AG10803 (cell line): ENCODE data around the gene TMEM38A.
"Not testable (repeated sequence)": the region's sequence is repeated elsewhere in the genome, so short reads cannot be mapped to it uniquely, and the experiment has no call there.

Experiments
- DNase-seq: peaks from one replicate; pipeline ENCODE4 v3.0.0; 2010; ENCODE audit warnings: low read depth
- H3K4me3 ChIP-seq: 2 replicates; pipeline ENCODE4 v1.5.1; 2011; ENCODE audit warnings: mild to moderate bottlenecking, low read length, control low read depth
- TF ChIP-seq, protein P1 (sequence below): conservative IDR thresholded peaks from 2 replicates; pipeline ENCODE4 v1.5.1; 2011; ENCODE audit warnings: mild to moderate bottlenecking, low read length, control low read depth, inconsistent platforms

Gene TMEM38A

DNA sequence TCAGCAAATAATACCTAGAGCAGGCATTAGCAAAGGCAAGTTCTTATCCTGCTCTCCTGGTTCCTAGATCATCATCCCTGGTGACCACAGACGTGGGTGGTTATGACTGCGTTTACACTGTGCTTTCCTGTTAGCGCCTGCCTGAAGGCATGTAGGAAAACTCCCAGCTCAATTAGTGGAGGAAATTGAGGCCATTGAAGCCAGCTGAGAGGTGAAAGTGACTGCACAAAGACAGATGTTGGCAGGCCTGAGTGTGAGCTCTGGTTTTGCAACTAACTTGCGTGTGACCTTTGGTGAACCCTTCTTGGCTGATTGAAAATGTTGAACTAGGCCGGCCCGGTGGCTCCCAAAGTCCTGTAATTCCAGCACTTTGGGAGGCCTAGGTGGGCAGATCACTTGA, 41.2 kb downstream of the TMEM38A start:
- H3K4me3 ChIP-seq: no peak overlapping the region
- TF ChIP-seq, protein P1, sequence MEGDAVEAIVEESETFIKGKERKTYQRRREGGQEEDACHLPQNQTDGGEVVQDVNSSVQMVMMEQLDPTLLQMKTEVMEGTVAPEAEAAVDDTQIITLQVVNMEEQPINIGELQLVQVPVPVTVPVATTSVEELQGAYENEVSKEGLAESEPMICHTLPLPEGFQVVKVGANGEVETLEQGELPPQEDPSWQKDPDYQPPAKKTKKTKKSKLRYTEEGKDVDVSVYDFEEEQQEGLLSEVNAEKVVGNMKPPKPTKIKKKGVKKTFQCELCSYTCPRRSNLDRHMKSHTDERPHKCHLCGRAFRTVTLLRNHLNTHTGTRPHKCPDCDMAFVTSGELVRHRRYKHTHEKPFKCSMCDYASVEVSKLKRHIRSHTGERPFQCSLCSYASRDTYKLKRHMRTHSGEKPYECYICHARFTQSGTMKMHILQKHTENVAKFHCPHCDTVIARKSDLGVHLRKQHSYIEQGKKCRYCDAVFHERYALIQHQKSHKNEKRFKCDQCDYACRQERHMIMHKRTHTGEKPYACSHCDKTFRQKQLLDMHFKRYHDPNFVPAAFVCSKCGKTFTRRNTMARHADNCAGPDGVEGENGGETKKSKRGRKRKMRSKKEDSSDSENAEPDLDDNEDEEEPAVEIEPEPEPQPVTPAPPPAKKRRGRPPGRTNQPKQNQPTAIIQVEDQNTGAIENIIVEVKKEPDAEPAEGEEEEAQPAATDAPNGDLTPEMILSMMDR: no peak
- peak; percentile 81 for DNase-seq

DNA sequence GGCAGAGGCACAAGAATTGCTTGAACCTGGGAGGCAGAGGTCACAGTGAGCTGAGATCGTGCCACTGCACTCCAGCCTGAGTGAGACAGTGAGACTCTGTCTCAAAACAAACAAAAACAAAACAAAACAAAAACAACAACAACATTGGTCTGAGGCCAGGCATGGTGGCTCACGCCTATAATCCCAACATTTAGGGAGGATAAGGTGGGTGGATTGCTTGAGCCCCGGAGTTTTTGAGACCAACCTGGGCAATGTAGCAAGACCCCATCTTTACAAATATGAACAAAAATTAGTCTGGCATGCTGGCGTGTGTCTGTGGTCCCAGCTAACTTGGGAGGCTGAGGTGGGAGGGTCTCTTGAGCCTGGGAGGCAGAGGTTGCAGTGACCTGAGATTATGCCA, 42.7 kb downstream of the TMEM38A start:
- no peak for DNase-seq
- TF ChIP-seq, protein P1: no peak
- no peak overlapping the region for H3K4me3 ChIP-seq

DNA sequence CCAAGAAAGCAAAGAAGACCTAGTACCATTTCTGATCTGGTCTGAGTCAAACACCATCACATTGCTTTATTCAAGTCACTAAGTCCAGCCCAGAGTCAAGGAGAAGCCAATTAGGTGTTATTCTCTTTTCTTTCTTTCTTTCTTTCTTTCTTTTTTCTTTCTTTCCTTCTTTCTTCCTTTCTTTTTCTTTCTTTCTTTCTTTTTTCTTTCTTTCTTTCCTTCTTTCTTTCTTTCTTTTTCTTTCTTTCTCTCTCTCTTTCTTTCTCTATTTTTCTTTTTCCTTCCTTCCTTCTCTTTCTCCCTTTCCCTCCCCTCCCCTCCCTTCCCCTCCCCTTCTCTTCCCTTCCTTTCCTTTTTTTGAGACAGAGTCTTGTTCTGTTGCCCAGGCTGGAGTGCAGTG, 49.9 kb downstream of the TMEM38A start:
- H3K4me3 ChIP-seq, DNase-seq: not testable (repeated sequence)

DNA sequence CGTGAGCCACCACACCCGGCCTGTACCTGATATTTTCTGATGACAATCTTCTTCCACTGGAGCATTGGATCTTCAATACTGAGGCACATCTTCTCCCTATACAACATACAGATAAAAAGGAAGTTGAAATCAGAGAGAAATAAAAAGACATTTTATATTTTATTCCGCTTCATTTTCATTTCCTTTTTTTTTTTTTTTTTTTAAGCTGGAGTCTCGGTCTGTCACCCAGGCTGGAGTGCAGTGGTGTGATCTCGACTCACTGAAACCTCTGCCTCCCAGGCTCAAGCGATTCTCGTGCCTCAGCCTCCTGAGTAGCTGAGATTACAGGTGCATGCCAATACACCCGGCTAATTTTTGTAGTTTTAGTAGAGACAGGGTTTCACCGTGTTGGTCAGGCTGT, 51.4 kb downstream of the TMEM38A start:
- H3K4me3 ChIP-seq, DNase-seq: not testable (repeated sequence)

DNA sequence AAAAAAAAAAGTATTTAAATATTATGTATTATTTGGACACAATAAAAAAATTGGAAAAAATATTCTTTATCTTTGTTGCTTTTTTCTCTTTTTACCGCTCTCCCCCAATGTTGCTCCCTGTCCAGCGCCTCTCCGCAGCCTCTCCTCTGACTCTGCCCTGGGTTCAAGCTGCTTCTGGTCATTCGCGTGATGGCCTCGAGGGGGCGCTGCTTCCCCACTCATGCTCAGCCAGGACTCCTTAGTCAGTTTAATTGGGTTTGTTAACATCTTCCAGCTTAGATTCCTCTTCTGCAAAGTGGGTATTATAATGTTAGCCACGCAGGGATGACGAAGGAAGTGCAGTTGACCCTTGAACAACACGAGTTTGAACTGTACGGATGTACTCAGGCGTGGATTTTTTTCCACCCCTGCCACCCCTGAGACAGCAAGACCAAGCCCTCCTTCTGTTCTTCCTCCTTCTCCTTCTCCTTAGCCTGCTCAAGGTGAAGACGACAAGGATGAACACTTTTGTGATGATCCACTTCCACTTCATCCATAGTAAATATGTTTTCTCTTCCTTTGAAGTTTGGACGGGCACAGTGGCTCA, 53.9 kb downstream of the TMEM38A start:
- DNase-seq: peak; percentile 19
- TF ChIP-seq, protein P1: peak; percentile 82
- H3K4me3 ChIP-seq: no peak overlapping the region

DNA sequence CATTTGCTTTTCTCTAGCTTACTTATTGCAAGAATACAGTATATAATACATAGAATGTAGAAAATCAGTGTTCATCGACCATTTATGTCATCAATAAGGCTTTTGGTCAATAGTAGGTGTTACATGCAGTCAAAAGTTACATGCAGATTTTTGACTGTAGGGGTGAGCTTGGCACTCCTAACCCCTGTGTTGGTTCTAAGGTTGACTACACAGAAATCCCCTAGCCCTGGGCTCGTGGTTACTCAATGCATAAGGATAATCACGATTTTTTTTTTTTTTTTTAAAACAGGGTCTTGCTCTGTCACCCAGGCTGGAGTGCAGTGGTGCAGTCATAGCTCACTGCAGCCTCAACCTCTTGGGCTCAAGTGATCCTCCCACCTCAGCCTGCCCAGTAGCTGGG, 54.7 kb downstream of the TMEM38A start:
- TF ChIP-seq, protein P1: no peak
- no peak for DNase-seq

DNA sequence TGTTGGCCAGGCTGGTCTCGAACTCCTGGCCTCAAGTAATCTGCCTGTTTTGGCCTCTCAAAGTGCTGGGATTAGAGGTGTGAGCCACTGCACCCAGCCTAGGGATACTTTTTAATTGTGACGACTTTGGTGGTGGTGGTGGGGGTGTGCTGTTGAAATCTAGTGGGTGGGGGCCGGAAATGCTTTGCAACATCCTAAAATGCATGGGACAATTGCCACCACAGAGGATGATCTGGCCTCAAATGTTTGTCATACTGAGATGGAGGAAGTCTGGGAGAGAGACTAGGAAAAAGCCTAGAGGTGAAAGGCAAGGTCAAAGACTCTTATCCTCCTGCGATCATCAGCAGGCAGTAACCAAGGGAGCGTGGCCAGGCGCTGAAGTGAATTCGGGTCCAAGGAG, 60.1 kb downstream of the TMEM38A start:
- DNase-seq: no peak
- TF ChIP-seq, protein P1: no peak
- H3K4me3 ChIP-seq: no peak overlapping the region

More for the DNA sequence above, 54.7 kb downstream of the TMEM38A start:
- H3K4me3 ChIP-seq: no peak overlapping the region

DNA sequence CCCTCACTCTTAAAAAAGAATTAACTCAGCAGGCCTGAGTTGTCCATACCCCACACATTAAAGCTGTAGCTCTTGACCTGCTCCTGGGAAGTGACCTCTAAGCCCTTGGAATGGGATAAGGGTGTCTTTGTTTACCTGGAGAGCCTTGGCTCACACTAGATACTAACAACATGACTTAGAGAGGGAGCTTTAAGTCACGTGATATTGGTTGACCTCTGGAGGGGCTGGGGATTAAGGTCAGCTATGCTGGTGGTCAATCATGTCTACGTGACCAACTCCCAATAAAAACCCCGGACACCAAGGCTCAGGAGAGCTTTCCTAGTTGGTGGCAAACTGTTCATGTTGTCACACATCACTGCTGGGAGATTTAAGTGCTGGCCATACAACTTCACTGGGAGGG, 61.7 kb downstream of the TMEM38A start:
- TF ChIP-seq, protein P1: no peak

More for the DNA sequence above, 61.7 kb downstream of the TMEM38A start:
- DNase-seq: no peak
- H3K4me3 ChIP-seq: no peak overlapping the region
